HS-5 (cell line): Measurements from ENCODE around the gene ATAD3B.
"Not testable (repeated sequence)": the region's sequence is repeated elsewhere in the genome, so short reads cannot be mapped to it uniquely, and the experiment has no call there.

Experiments used
- DNase-seq: peaks from one replicate; pipeline ENCODE4 v3.0.0-alpha.2; 2012; ENCODE audit warnings: low read depth

Gene ATAD3B

GRCh38 chr1:1471389-1472052, at the start of gene ATAD3B:
TSS of gene ATAD3B (plus strand) at chr1:1471765. CDS start at chr1:1471885, 120 bp downstream.
- DNase-seq, result peak; percentile 50

- no peak for DNase-seq
Measured at GRCh38 chr1:1421907-1422464, 49.6 kb upstream of the ATAD3B start.

GRCh38 chr1:1422465-1423244, 48.9 kb upstream of the ATAD3B start:
- DNase-seq, result no peak

GRCh38 chr1:1423245-1423597, 48.3 kb upstream of the ATAD3B start:
- no peak for DNase-seq

GRCh38 chr1:1424707-1425106, 46.9 kb upstream of the ATAD3B start:
- no peak for DNase-seq

GRCh38 chr1:1425426-1425752, 46.2 kb upstream of the ATAD3B start:
- no peak for DNase-seq

- no peak for DNase-seq
Measured at GRCh38 chr1:1425753-1426495, 45.6 kb upstream of the ATAD3B start.

GRCh38 chr1:1426496-1427105, 45.0 kb upstream of the ATAD3B start:
- no peak for DNase-seq

GRCh38 chr1:1427106-1427819, 44.3 kb upstream of the ATAD3B start:
- DNase-seq, result no peak

- no peak for DNase-seq
Measured at GRCh38 chr1:1427820-1428148, 43.8 kb upstream of the ATAD3B start.

- no peak for DNase-seq
Measured at GRCh38 chr1:1428174-1428573, 43.4 kb upstream of the ATAD3B start.

GRCh38 chr1:1428967-1429366, 42.6 kb upstream of the ATAD3B start:
- DNase-seq, result not testable (repeated sequence)

GRCh38 chr1:1429671-1430073, 41.9 kb upstream of the ATAD3B start:
- no peak for DNase-seq

GRCh38 chr1:1430114-1430982, 41.2 kb upstream of the ATAD3B start:
- no peak for DNase-seq

GRCh38 chr1:1430992-1431844, 40.3 kb upstream of the ATAD3B start:
- no peak for DNase-seq

GRCh38 chr1:1431845-1432273, 39.7 kb upstream of the ATAD3B start:
- no peak for DNase-seq

- no peak for DNase-seq
Measured at GRCh38 chr1:1432274-1432950, 39.2 kb upstream of the ATAD3B start.

GRCh38 chr1:1432951-1433803, 38.4 kb upstream of the ATAD3B start:
- DNase-seq, result no peak
